K562 (cell line): ENCODE measurements around the gene B3GNT4. TPM values are rescaled to one million over a fixed set of nuclear protein-coding genes. Genes with fewer than 3 reads are reported as not detected.

ENCODE experiments used
- ATAC-seq: fragments of 200-7000 bp; cut with Tn5 transposase; 3 replicates; pipeline ENCODE4 v1.9.1; 2020; ENCODE audit warnings: moderate library complexity
- BruUV-seq: library from RNA; stranded (reverse); fragments of 400-500 nt; replicated peaks from 2 replicates; lab custom pipeline; 2021; lab: Mats Ljungman, UMichigan
- CTCF ChIA-PET: fragments of 300-600 bp; formaldehyde crosslinking; extraction: SDS; loops from one replicate; lab custom pipeline; 2021; ENCODE audit warnings: low intra/inter-chr PET ratio; lab: Yijun Ruan, JAX
- POLR2A ChIA-PET: fragments of 300-600, 350-650 bp; sonication (Branson Sonifier 250); formaldehyde crosslinking; extraction: SDS; loops from one replicate; lab custom pipeline; 2021; ENCODE audit warnings: antibody characterized with exemption, inconsistent platforms; lab: Yijun Ruan, JAX
- DNase-seq, 4 experiments: peaks; one replicate each; pipeline versions ENCODE4 v3.0.0 to v3.0.0-alpha.2; 2011 to 2018; ENCODE audit warnings: low spot score in 3 of 4, mixed read lengths in 3 of 4; ENCODE audit errors: extremely low read depth in 1 of 4
- FAIRE-seq: peaks from 2 replicates; lab custom pipeline; 2011; peaks lifted over from hg19 to GRCh38; lab: Jason Lieb, UNC
- H2AFZ ChIP-seq: 2 replicates; pipeline ENCODE4 v1.6.0; 2011; ENCODE audit warnings: low read depth, low read length, control low read depth, inconsistent platforms
- H3K27ac ChIP-seq: fragments of 200-600 bp; 3 replicates; pipeline ENCODE4 v1.8.0; 2011; ENCODE audit warnings: low read depth, mild to moderate bottlenecking, control low read depth, inconsistent platforms, low read length, moderate library complexity, mixed read lengths; ENCODE audit errors: extremely low read depth
- H3K27me3 ChIP-seq, 2 experiments: fragments of 300-600 bp in 1 of 2; 2 replicates in 1 of 2; 3 replicates in 1 of 2; pipeline versions ENCODE4 v1.6.0 to v1.8.0; 2011; ENCODE audit warnings: inconsistent platforms in 2 of 2, low read length in 2 of 2, mild to moderate bottlenecking in 1 of 2, mixed read lengths in 1 of 2, moderate library complexity in 1 of 2; ENCODE audit not compliant: control insufficient read depth in 2 of 2, insufficient read depth in 2 of 2
- H3K36me3 ChIP-seq: fragments of 300-600 bp; 3 replicates; pipeline ENCODE4 v1.8.0; 2011; ENCODE audit warnings: mild to moderate bottlenecking, low read length, inconsistent platforms; ENCODE audit not compliant: control insufficient read depth, insufficient read depth
- H3K4me1 ChIP-seq, 2 experiments: fragments of 200-600 bp in 1 of 2; replicated peaks in 1 of 2; 2 replicates in 1 of 2; 3 replicates in 1 of 2; pipeline versions ENCODE4 v1.5.1 to v1.8.0; 2011; ENCODE audit warnings: inconsistent platforms in 2 of 2, low read length in 2 of 2, mild to moderate bottlenecking in 1 of 2, mixed read lengths in 1 of 2, moderate library complexity in 1 of 2; ENCODE audit not compliant: control insufficient read depth in 2 of 2, insufficient read depth in 2 of 2
- H3K4me2 ChIP-seq: 2 replicates; pipeline ENCODE4 v1.6.1; 2011; ENCODE audit warnings: low read length, control low read depth, inconsistent platforms, mixed read lengths; ENCODE audit not compliant: insufficient read depth
- H3K4me3 ChIP-seq: fragments of 200-600 bp; sonication (generic), shearing (Covaris generic); 2 replicates; pipeline ENCODE4 v1.5.1; 2016; ENCODE audit warnings: control low read depth, inconsistent platforms
- H3K79me2 ChIP-seq: fragments of 200-600 bp; 3 replicates; pipeline ENCODE4 v1.8.0; 2011; ENCODE audit warnings: low read length, inconsistent platforms; ENCODE audit not compliant: control insufficient read depth, insufficient read depth
- H3K9ac ChIP-seq, 2 experiments: 2 replicates each; pipeline versions ENCODE4 v1.6.0 to v1.6.1; 2011; ENCODE audit warnings: low read depth in 2 of 2, low read length in 2 of 2, control low read depth in 1 of 2, inconsistent platforms in 1 of 2, mild to moderate bottlenecking in 1 of 2, mixed read lengths in 1 of 2; ENCODE audit not compliant: insufficient read depth in 1 of 2
- H3K9me1 ChIP-seq: one replicate; pipeline ENCODE4 v1.6.0; 2011; ENCODE audit warnings: inconsistent platforms, mild to moderate bottlenecking, low read length, moderate library complexity; ENCODE audit not compliant: control insufficient read depth, insufficient read depth
- H3K9me3 ChIP-seq: replicated peaks from 2 replicates; pipeline ENCODE4 v1.5.1; 2011; ENCODE audit warnings: low read depth, low read length, inconsistent platforms; ENCODE audit not compliant: control insufficient read depth, insufficient read depth
- H4K20me1 ChIP-seq: replicated peaks from 2 replicates; pipeline ENCODE4 v1.6.1; 2011; ENCODE audit warnings: low read length, inconsistent platforms, mixed read lengths; ENCODE audit not compliant: control insufficient read depth, insufficient read depth
- ATF1 ChIP-seq, 2 experiments: fragments of 450-650 bp in 1 of 2; IDR thresholded peaks; 2 replicates each; pipeline ENCODE4 v1.6.1; 2016; ENCODE audit warnings: missing compliant biosample characterization in 1 of 2, missing genetic modification characterization in 1 of 2
- CREM ChIP-seq: IDR thresholded peaks from 2 replicates; pipeline ENCODE4 v1.6.1; 2014; ENCODE audit warnings: antibody characterized with exemption, low read depth
- CTBP1 ChIP-seq: fragments of 450-650 bp; IDR thresholded peaks from 2 replicates; pipeline ENCODE4 v1.6.1; 2016; ENCODE audit warnings: borderline replicate concordance
- DEAF1 ChIP-seq: fragments of 450-650 bp; formaldehyde crosslinking; IDR thresholded peaks from 2 replicates; pipeline ENCODE4 v1.4.0; 2020; ENCODE audit warnings: mild to moderate bottlenecking, moderate library complexity
- EP300 ChIP-seq: IDR thresholded peaks from 2 replicates; pipeline ENCODE4 v1.6.1; 2012; ENCODE audit warnings: low read length, improper control_type of control experiment
- EWSR1 ChIP-seq: fragments of 450-650 bp; IDR thresholded peaks from 2 replicates; pipeline ENCODE4 v1.6.1; 2018; ENCODE audit warnings: borderline replicate concordance, mild to moderate bottlenecking, low read depth, moderate library complexity; ENCODE audit not compliant: partially characterized antibody
- KLF16 ChIP-seq: IDR thresholded peaks from 2 replicates; pipeline ENCODE4 v1.6.1; 2016; ENCODE audit warnings: antibody characterized with exemption
- SAP30 ChIP-seq: fragments of 200-600 bp; sonication (generic); IDR thresholded peaks from 2 replicates; pipeline ENCODE4 v1.6.1; 2012; ENCODE audit warnings: borderline replicate concordance, low read depth, mild to moderate bottlenecking, moderate library complexity, low read length, control low read depth, inconsistent platforms; ENCODE audit not compliant: insufficient read depth, poor library complexity, severe bottlenecking
- SMAD3 ChIP-seq: fragments of 450-650 bp; formaldehyde crosslinking; conservative IDR thresholded peaks from 2 replicates; pipeline ENCODE4 v1.4.0; 2020; ENCODE audit warnings: mild to moderate bottlenecking
- SMC3 ChIP-seq: conservative IDR thresholded peaks from 2 replicates; pipeline ENCODE4 v1.6.1; 2011; ENCODE audit warnings: low read depth, low read length, improper control_type of control experiment; ENCODE audit not compliant: insufficient read depth
- SRF ChIP-seq, 2 experiments: fragments of 250-450, 450-650 bp in 1 of 2; sonication (Bioruptor Pico) in 1 of 2; sonication (generic) in 1 of 2; formaldehyde crosslinking; IDR thresholded peaks; 2 replicates each; pipeline versions ENCODE4 v1.5.0 to v1.5.1; 2020 to 2022; ENCODE audit warnings: mild to moderate bottlenecking in 1 of 2, missing genetic modification reagents in 1 of 2
- STAG1 ChIP-seq: sonication (generic); formaldehyde crosslinking; IDR thresholded peaks from 2 replicates; pipeline ENCODE4 v1.5.0; 2020; ENCODE audit warnings: missing genetic modification reagents, borderline replicate concordance
- ZEB2 ChIP-seq: fragments of 450-650 bp; IDR thresholded peaks from 2 replicates; pipeline ENCODE4 v1.6.1; 2016
- ZNF140 ChIP-seq: fragments of 250-450 bp; sonication (Bioruptor Pico); IDR thresholded peaks from 2 replicates; pipeline ENCODE4 v1.8.0; 2021; ENCODE audit warnings: moderate library complexity, mild to moderate bottlenecking, inconsistent platforms
- ZNF280A ChIP-seq: fragments of 450-650 bp; IDR thresholded peaks from 2 replicates; pipeline ENCODE4 v1.6.1; 2018; ENCODE audit warnings: mild to moderate bottlenecking, low read depth; ENCODE audit not compliant: partially characterized antibody
- WGBS: fragments of 100-300 bp; shearing (Covaris generic); methylation state at CpG from one replicate; pipeline ENCODE4 v1.1.6; 2016; ENCODE audit warnings: low coverage, mixed read lengths; ENCODE audit not compliant: insufficient coverage; ENCODE audit errors: missing lambda C conversion rate; 5-methylcytosine and 5-hydroxymethylcytosine counted together
- in situ Hi-C: fragments of 300-500 bp; cut with MboI; formaldehyde crosslinking; loops from 4 replicates; pipeline ENCODE4 v1.15.0; 2018; ENCODE audit warnings: inconsistent platforms, mixed read lengths
- intact Hi-C: fragments of 100-400 bp; cut with micrococcal nuclease; formaldehyde crosslinking; loops from 2 replicates; pipeline ENCODE4 v1.14.2; 2022
- polyA plus RNA-seq, 8 experiments: library from polyadenylated mRNA; depleted of rRNA in 4 of 8; stranded (reverse) in 5 of 8; unstranded in 3 of 8; fragments of >200 nt; fragmentation: Nextera tagmentation in 2 of 8; fragmentation: Illumina TruSeq in 1 of 8; extraction: Ambion mirVana in 2 of 8; extraction: Trizol in 1 of 8; gene quantifications; 2 replicates each; pipeline versions ENCODE4 v1.2.1 to v1.2.3, GENCODE V29; 2011 to 2014; ENCODE audit warnings: inconsistent platforms in 1 of 8, missing spikeins in 1 of 8
- total RNA-seq, 7 experiments: library from RNA; depleted of rRNA in 6 of 7; stranded (reverse); fragments of >200 nt in 6 of 7; fragmentation: Illumina TruSeq in 2 of 7; extraction: Trizol in 2 of 7; gene quantifications; 2 replicates each; pipeline versions ENCODE4 v1.2.1 to v1.2.3, GENCODE V29; 2011 to 2021; ENCODE audit warnings: low replicate concordance in 1 of 7
- TF ChIP-seq, protein P1 (sequence below): fragments of 450-650 bp; formaldehyde crosslinking; IDR thresholded peaks from 2 replicates; pipeline ENCODE4 v1.4.0; 2022; ENCODE audit warnings: mild to moderate bottlenecking, moderate library complexity

Gene B3GNT4
- total and polyA plus RNA-seq, 9 of the 15 experiments (the other 6 are each of a cell fraction or from before 2014, with no cell fraction given): 0.17 to 3.2 (median 1.3) TPM

GRCh38 chr12:122190842-122191668 lies 12.5 kb upstream of the B3GNT4 start:
- BruUV-seq: no TSS peak
- ChIA-PET POLR2A (interaction anchor here (0.6 to 1.6 kb wide), 6 partner anchors 14 to 209 kb away, joined by 3 to 5 read pairs (median 4); no protein-coding TSS in a partner anchor), CTCF (interaction anchor here (1.0 to 2.1 kb wide), 4 partner anchors 12 to 137 kb away, joined by 3 to 19 read pairs (median 6); no protein-coding TSS in a partner anchor)
- ATAC-seq (peak; percentile 98), FAIRE-seq (peak; percentile 99), DNase-seq (peak; percentile 81 to 88 (median 86))
- intact Hi-C loops (loop anchor here (1.0 to 5.0 kb wide), 3 partner anchors 34 to 137 kb away; no protein-coding TSS in a partner anchor), in situ Hi-C loops (loop anchor here (5.0 kb wide), 1 partner anchor 149 kb away; no protein-coding TSS in a partner anchor)
- Histone ChIP-seq H3K27me3 (no peaks in the 10 kb centered on the region), H4K20me1 (no peaks in the 10 kb centered on the region), H3K9me3 (peaks cover 13% of the 10 kb centered on the region), H3K9me1 (no peaks in the 10 kb centered on the region), H2AFZ (peak overlapping the region; percentile 84), H3K4me2 (peak overlapping the region; percentile 21; the same call in 1 of the 2 replicates), H3K36me3 (no peaks in the 10 kb centered on the region), H3K9ac (peak overlapping the region in 1 of 2 experiments; percentile 15; a peak in 1 of 4 replicates), H3K27ac (no peak overlapping the region), H3K4me1 (peaks cover 8 to 19% of the 10 kb centered on the region in 2 experiments; a peak in 4 of 5 replicates), H3K79me2 (no peaks in the 10 kb centered on the region), H3K4me3 (no peak overlapping the region)
- WGBS: 43% methylated on average over 18 of the region's 18 CpGs
- TF ChIP-seq ZNF140 (CRISPR knock-in tag) (no peak), ATF1 (CRISPR knock-in tag; IDR thresholded peaks at IDR 0.05) (no peak), ATF1 (tag; IDR thresholded peaks at IDR 0.05) (peak; percentile 83), STAG1 (CRISPR knock-in tag) (peak; percentile 56; the same call in 1 of the 2 replicates), EP300 (peak; percentile 37; the same call in 1 of the 2 replicates), SRF (CRISPR knock-in tag; IDR thresholded peaks at IDR 0.05) (0 out of 4 replicates have a peak, but pooled peaks of 1 of the 2 experiments have one; percentile 9), SMAD3 (no peak), KLF16 (peak; percentile 24; the same call in 1 of the 2 replicates), DEAF1 (CRISPR knock-in tag) (peak; percentile 51), ZNF280A (no peak), ZEB2 (peak; percentile 18; the same call in 1 of the 2 replicates), CREM (peak; percentile 84), CTBP1 (peak; percentile 36; the same call in 1 of the 2 replicates), SAP30 (no peak), EWSR1 (no peak), SMC3 (peak; percentile 89)
- TF ChIP-seq, protein P1, sequence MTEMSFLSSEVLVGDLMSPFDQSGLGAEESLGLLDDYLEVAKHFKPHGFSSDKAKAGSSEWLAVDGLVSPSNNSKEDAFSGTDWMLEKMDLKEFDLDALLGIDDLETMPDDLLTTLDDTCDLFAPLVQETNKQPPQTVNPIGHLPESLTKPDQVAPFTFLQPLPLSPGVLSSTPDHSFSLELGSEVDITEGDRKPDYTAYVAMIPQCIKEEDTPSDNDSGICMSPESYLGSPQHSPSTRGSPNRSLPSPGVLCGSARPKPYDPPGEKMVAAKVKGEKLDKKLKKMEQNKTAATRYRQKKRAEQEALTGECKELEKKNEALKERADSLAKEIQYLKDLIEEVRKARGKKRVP (CRISPR knock-in tag): no peak
